ENCODE measurements around the gene DGKH.

DNA sequence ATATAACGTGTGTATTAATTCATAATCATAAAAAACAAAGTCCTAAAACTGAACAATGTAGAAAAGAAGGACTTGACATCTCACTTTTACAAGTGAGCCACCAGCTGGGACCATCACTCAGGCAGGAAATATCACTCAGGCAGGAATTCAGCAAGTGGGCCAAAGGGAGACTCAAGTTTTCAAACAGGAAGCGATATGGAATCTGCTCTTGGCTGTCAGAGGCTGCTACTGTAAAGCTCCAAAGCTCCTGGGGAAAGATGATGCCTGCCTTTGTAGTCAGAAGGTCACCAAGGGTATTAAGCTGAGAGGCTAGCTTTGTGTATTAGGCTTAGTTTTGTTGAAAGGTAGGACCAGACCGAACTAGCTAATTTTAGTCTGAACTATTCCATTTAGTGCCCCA lies 218.0 kb downstream of the DGKH start:
- TF ChIP-seq EZH2 (IDR thresholded peaks at IDR 0.05) (no peak), EZH2phosphoT487 (IDR thresholded peaks at IDR 0.05) (no peak)
- TF ChIP-seq, protein P1, sequence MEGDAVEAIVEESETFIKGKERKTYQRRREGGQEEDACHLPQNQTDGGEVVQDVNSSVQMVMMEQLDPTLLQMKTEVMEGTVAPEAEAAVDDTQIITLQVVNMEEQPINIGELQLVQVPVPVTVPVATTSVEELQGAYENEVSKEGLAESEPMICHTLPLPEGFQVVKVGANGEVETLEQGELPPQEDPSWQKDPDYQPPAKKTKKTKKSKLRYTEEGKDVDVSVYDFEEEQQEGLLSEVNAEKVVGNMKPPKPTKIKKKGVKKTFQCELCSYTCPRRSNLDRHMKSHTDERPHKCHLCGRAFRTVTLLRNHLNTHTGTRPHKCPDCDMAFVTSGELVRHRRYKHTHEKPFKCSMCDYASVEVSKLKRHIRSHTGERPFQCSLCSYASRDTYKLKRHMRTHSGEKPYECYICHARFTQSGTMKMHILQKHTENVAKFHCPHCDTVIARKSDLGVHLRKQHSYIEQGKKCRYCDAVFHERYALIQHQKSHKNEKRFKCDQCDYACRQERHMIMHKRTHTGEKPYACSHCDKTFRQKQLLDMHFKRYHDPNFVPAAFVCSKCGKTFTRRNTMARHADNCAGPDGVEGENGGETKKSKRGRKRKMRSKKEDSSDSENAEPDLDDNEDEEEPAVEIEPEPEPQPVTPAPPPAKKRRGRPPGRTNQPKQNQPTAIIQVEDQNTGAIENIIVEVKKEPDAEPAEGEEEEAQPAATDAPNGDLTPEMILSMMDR (IDR thresholded peaks at IDR 0.05): no peak
